NT2/D1 (cell line): ENCODE results near the gene TOMM5.
A peak's percentile ranks its signal among the peaks of the same experiment; 100 is the strongest.

ENCODE experiments used
- DNase-seq: peaks from one replicate; pipeline ENCODE4 v3.0.0-alpha.2; 2011; ENCODE audit warnings: low read depth, low spot score
- H3K27me3 ChIP-seq: 2 replicates; pipeline ENCODE4 v1.6.0; 2011; ENCODE audit warnings: mild to moderate bottlenecking; ENCODE audit not compliant: insufficient read length, insufficient read depth
- H3K36me3 ChIP-seq: 2 replicates; pipeline ENCODE4 v1.6.1; 2011; ENCODE audit warnings: mild to moderate bottlenecking, low read length, mixed read lengths; ENCODE audit not compliant: insufficient read depth, insufficient read length
- H3K4me1 ChIP-seq: 2 replicates; pipeline ENCODE4 v1.5.1; 2011; ENCODE audit not compliant: insufficient read depth, insufficient read length
- H3K4me3 ChIP-seq: 2 replicates; pipeline ENCODE4 v1.5.1; 2011; ENCODE audit warnings: low read depth; ENCODE audit not compliant: insufficient read length
- H3K9ac ChIP-seq: 2 replicates; pipeline ENCODE4 v1.6.0; 2011; ENCODE audit warnings: low read depth; ENCODE audit not compliant: insufficient read length
- H3K9me3 ChIP-seq: 2 replicates; pipeline ENCODE4 v1.5.1; 2011; ENCODE audit warnings: mild to moderate bottlenecking, low read length; ENCODE audit not compliant: insufficient read depth
- SUZ12 ChIP-seq: IDR thresholded peaks from 2 replicates; pipeline ENCODE4 v1.6.1; 2011; ENCODE audit not compliant: insufficient read length, insufficient read depth; ENCODE audit errors: extremely low read depth
- YY1 ChIP-seq: IDR thresholded peaks from 2 replicates; pipeline ENCODE4 v1.6.1; 2011; ENCODE audit not compliant: insufficient read length, insufficient read depth
- ZNF274 ChIP-seq: IDR thresholded peaks from 2 replicates; pipeline ENCODE4 v1.6.1; 2011; ENCODE audit warnings: mild to moderate bottlenecking, low read depth, low read length

TOMM5 gene

GRCh38 chr9:37592108-37592951, at the start of gene TOMM5:
TOMM5 (minus strand) TSS chr9:37592597; CDS start chr9:37592532, 65 bp downstream.
- no peak for TF ChIP-seq YY1
- no peak for TF ChIP-seq ZNF274
- TF ChIP-seq SUZ12: no peak
- H3K9ac ChIP-seq: peak within 1 kb of the TSS; percentile 89
- DNase-seq: peak; percentile 83
- H3K4me1 ChIP-seq: no peaks in the 10 kb centered on the region
- peaks cover 37% of the 10 kb centered on the region for H3K36me3 ChIP-seq
- H3K4me3 ChIP-seq: peak within 1 kb of the TSS; percentile 93
- peaks cover 5% of the 10 kb centered on the region for H3K27me3 ChIP-seq
- no peaks in the 10 kb centered on the region for H3K9me3 ChIP-seq

GRCh38 chr9:37641331-37641730, 48.9 kb upstream of the TOMM5 start:
- Histone ChIP-seq H3K9ac (no peak overlapping the region), H3K4me3 (no peak overlapping the region)
- TF ChIP-seq YY1 (no peak), ZNF274 (no peak), SUZ12 (no peak)

DNA sequence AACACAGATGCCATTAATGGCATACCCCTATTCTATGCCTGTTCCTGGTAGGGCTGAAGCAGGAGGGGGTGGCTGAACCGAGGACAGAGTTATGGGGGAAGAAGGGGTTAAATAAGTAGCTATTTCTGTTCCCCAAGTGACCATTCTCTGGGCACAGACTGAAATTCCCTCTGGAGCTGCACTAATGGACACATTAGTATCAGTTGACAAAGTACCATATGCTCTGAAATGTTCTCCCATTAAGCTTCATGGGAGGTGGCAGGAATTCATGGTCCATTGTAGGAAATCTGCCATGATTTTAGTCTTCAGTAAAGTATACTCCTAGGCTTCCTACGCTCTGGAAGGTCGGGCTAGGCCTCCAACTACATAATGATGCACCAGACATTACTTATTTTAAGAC, 47.8 kb upstream of the TOMM5 start:
- DNase-seq: no peak
- H3K4me3 ChIP-seq: no peak overlapping the region
- peaks cover 6% of the 10 kb centered on the region for H3K27me3 ChIP-seq
- no peak for TF ChIP-seq YY1
- no peak for TF ChIP-seq ZNF274
- TF ChIP-seq SUZ12: no peak
- no peaks in the 10 kb centered on the region for H3K9me3 ChIP-seq
- H3K9ac ChIP-seq: no peak overlapping the region
- H3K36me3 ChIP-seq: no peaks in the 10 kb centered on the region
- no peaks in the 10 kb centered on the region for H3K4me1 ChIP-seq

More at GRCh38 chr9:37641331-37641730, 48.9 kb upstream of the TOMM5 start:
- no peaks in the 10 kb centered on the region for H3K36me3 ChIP-seq
- DNase-seq: no peak
- H3K9me3 ChIP-seq: no peaks in the 10 kb centered on the region
- H3K27me3 ChIP-seq: peaks cover 13% of the 10 kb centered on the region
- H3K4me1 ChIP-seq: no peaks in the 10 kb centered on the region

DNA sequence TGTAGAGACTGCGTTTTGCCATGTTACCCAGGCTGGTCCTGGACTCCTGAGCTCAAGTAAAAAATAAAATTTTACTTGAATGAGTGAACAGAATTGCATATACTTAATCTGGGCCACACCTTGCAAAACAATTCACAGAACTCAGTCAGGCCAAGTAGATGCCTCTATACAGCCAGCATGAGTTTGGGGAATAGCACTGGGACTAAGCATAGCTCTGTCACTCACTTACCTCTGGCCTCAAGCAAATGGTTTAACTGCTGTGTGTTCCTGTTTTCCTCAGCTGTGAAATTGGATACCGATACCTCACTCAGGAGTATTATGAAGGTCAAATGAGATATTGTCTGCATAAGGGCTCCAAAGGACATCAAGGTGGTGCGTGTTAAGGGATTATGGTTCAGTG, 47.4 kb upstream of the TOMM5 start:
- TF ChIP-seq ZNF274: no peak
- TF ChIP-seq SUZ12: no peak
- no peak for TF ChIP-seq YY1
- H3K9ac ChIP-seq: no peak overlapping the region
- DNase-seq: no peak
- H3K4me3 ChIP-seq: no peak overlapping the region
- H3K4me1 ChIP-seq: no peaks in the 10 kb centered on the region
- H3K9me3 ChIP-seq: no peaks in the 10 kb centered on the region
- H3K36me3 ChIP-seq: no peaks in the 10 kb centered on the region
- H3K27me3 ChIP-seq: peaks cover 6% of the 10 kb centered on the region

- Histone ChIP-seq H3K27me3 (peaks cover 4% of the 10 kb centered on the region), H3K4me1 (no peaks in the 10 kb centered on the region), H3K9me3 (no peaks in the 10 kb centered on the region), H3K9ac (no peak overlapping the region), H3K4me3 (no peak overlapping the region), H3K36me3 (no peaks in the 10 kb centered on the region)
- no peak for DNase-seq
- TF ChIP-seq SUZ12: no peak
- TF ChIP-seq YY1: no peak
- TF ChIP-seq ZNF274: no peak
These were observed 46.8 kb upstream of the TOMM5 start for GRCh38 chr9:37639109-37639762.

DNA sequence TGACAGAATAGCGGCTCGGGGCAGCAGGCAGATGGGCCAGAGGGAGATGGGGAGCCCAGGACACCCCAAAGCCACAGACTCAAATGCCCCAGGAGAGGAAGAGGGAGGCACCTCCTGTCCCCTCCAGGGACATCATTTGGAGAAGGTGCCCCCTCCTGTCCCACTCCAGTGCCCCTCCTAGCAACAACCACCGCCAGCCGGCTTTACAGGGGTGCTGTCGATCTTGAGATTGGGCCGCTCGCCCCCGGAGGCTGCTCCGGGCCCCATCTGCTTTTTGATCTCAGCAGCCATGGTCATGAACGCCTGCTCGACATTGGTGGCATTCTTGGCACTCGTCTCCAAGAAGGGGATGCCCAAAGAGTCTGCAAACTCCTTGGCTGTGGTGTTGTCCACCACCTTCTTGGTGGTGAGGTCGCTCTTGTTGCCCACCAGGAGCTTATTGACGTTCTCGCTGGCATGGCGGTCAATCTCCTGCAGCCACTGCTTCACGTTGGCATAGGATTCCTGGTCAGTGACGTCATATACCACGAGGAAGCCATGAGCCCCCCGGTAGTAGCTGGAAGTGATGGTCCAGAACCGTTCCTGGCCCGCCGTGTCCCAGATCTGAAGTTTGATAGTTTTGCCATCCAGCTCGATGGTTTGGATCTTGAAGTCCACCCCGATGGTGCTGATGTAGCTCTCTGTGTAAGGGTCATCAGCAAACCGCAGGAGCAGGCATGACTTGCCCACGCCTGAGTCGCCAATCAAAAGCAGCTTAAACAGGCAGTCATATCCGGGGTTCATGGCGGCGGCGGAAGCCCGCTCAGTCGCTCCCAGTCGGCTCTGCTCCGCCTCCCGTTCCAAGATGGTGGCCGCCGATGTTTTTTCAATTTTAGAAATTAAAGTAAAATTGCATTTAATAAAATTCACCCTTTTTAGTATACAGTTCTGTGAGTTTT, 44.4 kb upstream of the TOMM5 start:
- Histone ChIP-seq H3K27me3 (no peaks in the 10 kb centered on the region), H3K36me3 (no peaks in the 10 kb centered on the region), H3K9me3 (no peaks in the 10 kb centered on the region), H3K9ac (no peak overlapping the region), H3K4me3 (no peak overlapping the region), H3K4me1 (no peaks in the 10 kb centered on the region)
- no peak for DNase-seq
- TF ChIP-seq ZNF274 (no peak), YY1 (no peak), SUZ12 (no peak)

- no peak overlapping the region for H3K9ac ChIP-seq
- H3K4me3 ChIP-seq: no peak overlapping the region
- H3K27me3 ChIP-seq: no peaks in the 10 kb centered on the region
- H3K4me1 ChIP-seq: no peaks in the 10 kb centered on the region
- H3K9me3 ChIP-seq: no peaks in the 10 kb centered on the region
- TF ChIP-seq YY1 (no peak), ZNF274 (no peak), SUZ12 (no peak)
- no peaks in the 10 kb centered on the region for H3K36me3 ChIP-seq
- DNase-seq: no peak
These were observed 43.4 kb upstream of the TOMM5 start for GRCh38 chr9:37635808-37636207.
